ENCODE measurements around the gene KCNAB1.

DNA sequence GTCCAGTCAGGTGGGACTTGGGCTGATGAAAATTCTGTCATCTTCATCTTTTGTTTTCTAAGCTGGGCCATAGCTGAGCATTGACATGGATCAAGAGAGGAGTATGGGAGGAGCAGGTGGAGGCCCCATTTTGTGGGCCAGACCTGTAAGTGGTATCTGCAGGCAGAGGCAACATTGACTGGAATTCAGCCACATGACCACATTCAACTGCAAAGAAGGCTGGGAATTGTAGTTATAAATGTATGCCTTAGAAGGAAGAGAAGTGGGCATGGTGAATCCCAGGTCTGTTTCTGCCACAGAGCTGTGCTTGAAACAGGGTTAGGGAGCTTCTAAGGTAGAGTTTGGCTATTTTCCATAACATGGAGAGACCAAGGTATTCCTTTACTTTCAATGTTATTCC, 11.4 kb downstream of the KCNAB1 start:
- TF ChIP-seq POLR2A (IDR thresholded peaks at IDR 0.05; ENCODE audit: low read length) (no peak), GATA1 (IDR thresholded peaks at IDR 0.05; ENCODE audit: low read depth, low read length) (no peak)

All from erythroblast (primary cell).